Tongue (tissue), 2 donors: ENCODE measurements around the gene ADAMTS14. TPM values are rescaled to one million over a fixed set of nuclear protein-coding genes. Genes with fewer than 3 reads are reported as not detected.

Source experiments
- DNase-seq: peaks from one replicate; pipeline ENCODE4 v3.0.0-alpha.2; 2015
- total RNA-seq: library from RNA; depleted of rRNA; stranded (reverse); fragments of >200 nt; gene quantifications from one replicate; pipeline ENCODE4 v1.2.3, GENCODE V29; 2014

Gene ADAMTS14
- total RNA-seq, 1 donor from 2014 or later = 12.6 TPM

DNA sequence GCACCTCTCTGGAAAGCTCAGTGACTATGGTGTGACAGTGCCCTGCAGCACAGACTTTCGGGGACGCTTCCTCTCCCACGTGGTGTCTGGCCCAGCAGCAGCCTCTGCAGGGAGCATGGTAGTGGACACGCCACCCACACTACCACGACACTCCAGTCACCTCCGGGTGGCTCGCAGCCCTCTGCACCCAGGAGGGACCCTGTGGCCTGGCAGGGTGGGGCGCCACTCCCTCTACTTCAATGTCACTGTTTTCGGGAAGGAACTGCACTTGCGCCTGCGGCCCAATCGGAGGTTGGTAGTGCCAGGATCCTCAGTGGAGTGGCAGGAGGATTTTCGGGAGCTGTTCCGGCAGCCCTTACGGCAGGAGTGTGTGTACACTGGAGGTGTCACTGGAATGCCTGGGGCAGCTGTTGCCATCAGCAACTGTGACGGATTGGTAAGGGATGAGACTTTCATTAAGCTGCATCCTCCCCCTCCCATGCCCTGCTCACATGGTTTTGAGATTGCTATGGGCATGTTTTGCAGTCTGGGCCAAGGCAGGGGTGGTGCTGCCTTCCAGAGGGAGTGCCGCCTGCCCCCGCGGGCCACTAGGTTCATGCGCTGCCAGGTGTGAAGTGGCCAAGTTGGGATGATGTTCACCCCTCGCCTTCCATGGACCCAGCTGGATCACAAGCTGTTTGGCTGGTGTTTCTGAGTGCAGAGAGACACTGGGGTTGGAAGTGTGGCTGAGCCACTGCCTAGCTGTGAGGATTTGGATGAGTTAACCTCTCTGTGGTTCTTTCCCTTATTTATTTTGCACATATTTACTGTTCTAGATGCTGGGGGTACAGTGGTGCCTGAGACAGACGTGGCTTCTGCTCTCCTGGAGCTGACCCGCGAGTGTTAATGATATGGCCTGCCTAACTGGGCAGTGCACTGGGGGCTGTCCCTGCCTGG, 2.5 kb downstream of the ADAMTS14 start:
- DNase-seq = peak; percentile 71

DNA sequence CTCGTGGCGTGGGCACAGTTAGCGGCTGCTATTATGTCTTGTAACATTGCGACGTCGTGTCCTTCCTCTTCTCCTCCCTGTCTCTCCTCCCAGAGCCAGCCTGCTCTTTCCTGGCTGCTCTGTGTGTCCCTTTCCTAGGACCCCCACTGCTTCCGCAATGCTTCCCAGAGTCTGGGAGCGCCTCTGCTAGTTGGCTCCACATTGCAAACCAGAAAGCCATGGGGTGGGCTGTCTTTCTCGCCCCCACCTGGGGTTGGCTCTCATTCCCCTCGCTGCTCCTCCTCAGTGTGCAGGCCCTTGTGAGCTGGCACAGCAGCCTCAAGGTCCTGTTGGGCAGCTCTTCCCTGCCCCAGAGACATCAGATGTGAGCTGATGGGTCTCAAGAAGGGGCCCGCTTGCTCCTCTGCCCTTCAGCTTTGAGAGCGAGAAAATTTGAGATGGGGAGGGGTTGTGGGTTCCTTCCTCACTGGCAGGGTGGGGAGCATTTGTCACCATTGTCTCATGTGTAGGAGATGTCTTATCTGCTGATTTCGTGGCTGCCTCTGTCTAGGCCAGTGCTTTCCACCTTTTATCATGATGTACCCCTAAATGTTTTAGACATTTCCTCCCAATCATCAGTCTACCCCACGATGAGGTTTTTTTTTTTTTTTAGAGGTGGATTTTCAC, 3.3 kb downstream of the ADAMTS14 start:
- DNase-seq = no peak

DNA sequence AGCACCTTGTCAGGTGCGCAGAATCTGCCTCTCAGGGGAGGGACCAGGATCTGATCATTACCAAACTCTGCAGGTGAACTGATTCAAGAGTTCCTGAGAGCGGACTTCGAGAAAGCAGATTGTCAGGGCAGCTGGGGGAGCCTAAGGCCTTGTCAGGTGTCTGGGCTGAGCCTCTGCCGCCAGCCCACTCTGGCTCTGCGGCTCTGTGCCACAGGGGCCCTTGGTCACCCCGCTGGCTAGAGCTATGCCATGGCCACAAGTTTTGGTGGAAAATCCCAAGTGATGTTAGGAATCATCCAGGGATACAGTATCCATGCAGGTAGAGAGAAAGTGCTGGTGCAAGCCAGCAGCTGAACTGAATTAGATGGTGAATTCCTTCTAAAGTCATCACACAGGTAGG, 4.2 kb downstream of the ADAMTS14 start:
- DNase-seq = no peak

DNA sequence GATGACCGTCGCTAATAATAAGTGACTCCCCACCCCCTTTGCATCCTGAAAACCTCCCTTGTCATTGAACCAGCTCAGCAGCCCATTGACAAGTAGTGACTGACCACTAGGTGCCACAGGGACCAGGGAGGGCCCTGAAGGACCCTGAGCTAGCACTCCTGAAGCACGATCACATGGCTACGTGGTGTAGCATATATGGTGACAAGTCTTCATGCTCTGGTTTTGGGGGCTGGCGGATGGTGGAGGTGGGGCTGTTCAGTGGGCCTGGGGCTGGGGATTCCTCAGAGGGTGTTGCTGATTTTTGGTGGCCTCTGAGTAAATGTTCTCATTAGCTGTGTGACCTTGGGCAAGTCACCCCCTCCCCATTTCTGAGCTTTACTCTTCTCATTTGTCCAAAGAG, 4.7 kb downstream of the ADAMTS14 start:
- no peak for DNase-seq

DNA sequence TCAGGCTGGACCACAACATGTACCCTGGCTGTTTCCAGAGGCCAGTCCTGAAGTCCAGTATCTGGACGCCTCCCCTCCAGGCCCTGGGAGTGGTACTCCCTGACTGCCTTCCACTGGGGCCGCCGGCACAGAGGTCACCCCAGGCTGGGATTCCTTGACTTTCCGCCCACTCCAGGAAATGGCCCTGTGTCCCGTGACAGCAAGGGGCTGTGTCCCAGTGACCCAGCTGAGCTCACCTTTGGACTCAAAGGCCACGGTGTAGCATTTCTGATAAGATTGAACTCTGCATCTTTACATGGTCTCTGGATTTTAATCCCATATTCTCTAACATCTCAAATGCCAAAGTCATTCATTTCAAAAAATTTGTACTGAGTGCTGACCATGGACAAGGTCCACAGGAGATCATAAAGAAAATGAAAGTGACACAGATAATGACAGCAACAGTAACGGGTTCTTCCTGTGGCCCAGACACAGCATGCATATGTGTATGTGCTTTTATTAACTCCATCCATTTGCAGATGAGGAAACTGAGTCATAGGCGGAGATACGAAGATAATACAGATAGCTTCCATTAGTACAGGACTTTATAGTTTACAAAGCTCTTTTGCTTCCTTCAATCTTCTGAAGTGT, 5.4 kb downstream of the ADAMTS14 start:
- DNase-seq = no peak

DNA sequence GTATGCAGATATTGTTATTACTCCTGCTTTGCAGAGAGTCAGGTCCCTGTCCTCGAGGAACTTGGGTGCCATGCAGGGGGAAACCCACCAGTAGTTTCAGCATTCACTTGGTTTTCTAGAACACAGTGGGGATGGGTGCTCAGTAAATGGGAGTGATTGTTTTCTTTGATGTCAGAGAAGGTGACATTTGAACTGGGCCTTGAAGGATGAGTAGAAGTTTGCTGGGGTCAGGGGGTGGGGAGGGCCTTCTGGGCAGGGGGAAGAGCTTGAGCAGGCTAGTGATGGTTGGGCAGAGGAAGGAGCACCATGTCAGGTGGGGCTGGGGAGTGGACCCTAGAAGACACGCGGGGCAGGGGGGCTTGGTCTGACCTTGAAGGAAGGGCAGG, 5.9 kb downstream of the ADAMTS14 start:
- DNase-seq = no peak

DNA sequence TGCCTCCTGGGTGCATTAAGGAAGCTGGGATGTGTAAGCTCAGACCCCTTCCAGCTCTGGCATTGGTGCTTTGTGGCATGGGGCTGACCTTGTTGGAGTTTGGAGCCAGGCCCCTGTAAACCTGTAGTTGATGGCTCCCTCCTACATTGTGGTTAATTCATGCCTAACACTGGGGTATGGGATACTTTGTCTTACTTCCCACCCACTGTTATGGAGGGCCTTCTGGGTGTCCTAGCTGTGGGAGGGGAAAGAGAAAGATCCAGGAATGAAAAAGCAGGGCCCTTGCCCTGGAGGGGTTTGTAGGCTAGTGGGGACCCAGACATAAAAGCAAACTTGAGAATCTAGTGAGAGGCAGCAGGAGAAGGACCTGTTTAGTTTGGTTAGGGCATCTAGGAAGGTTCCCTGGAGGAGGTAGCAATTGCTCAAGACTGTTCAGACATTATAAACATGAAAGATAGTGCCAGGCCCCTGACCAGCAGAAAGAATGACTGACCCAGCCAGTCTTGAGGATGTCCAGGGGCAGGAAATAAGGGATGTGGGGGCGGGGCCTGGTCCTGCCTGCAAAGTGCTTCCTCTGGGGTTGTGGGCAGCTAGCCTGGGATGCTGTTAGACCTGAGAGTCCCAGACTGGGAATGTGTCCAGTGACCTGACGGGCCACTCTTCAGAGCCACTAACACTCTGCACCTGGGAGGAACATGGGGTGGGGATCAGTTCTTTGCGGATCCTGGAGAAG, 6.6 kb downstream of the ADAMTS14 start:
- DNase-seq = no peak

DNA sequence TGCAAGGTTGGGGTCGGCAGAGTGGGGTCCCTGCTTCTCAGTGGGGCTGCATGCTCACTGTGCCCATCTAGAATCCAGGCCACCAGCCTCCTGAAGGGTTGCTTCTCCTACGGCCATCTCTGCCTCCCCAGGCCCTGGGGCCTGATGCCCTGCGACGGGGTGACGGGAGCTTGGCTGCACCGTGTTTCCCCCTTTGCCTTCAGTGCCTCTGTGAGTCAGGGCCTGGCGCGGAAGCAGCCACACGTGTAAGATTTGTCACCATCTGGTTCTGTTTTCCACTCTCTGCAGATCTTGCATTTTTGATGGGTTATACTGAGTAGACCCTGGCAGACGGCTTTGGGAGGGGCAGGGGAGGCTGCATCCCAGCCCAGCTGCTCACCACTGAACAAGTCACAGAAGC, 7.2 kb downstream of the ADAMTS14 start:
- peak; percentile 86 for DNase-seq

DNA sequence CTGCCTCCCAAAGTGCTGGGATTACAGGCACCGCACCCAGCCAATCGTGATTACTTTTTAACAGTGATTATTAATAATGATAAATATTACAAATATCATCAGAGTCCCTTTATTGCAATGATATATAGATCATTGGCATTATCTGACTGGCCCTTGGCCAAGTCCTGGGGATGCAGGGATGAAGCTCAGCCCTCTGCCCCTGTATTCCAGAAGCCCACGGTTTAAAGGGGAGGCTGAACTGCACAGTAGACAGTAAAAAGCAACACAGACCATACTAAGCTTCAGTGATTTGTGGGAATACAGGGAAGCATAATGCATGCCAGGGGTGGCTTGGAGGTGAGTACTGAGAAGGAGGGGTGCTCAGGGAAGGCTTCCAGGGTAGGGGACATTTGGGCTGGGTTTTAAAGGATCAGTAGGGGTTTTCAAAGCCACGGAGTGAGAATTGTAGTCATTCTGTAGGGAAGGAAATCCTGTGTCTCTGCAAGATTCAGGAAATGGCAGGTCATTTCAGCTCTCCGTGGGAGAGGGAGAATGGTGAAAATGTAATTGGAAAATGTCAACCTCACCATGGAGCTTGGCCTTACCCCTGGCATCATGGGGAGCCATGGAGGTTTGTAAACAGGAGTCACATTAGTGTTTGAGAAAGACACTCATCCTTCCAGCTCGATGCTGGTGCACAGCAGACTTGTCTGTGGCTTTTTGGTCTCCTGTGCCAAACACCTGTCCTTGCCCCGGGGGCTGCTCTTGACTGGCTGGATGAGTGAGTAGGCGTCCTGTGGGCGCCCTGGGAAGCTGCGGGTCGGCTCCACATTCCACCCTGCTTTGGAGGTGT, 8.8 kb downstream of the ADAMTS14 start:
- no peak for DNase-seq

DNA sequence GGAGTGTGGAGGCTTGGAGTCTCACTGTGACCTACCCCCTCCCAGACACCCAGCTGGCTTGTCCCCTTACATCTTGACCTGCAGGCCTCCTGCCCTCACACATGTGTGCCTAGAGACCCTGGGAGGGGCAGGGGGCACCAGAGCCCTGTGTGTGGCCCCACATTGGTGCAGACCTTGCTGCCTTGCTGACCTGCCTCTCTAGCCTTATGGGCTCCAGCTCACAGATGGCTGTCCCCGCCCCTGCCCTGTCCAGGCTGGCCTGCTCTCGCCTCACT, 9.4 kb downstream of the ADAMTS14 start:
- DNase-seq = no peak

DNA sequence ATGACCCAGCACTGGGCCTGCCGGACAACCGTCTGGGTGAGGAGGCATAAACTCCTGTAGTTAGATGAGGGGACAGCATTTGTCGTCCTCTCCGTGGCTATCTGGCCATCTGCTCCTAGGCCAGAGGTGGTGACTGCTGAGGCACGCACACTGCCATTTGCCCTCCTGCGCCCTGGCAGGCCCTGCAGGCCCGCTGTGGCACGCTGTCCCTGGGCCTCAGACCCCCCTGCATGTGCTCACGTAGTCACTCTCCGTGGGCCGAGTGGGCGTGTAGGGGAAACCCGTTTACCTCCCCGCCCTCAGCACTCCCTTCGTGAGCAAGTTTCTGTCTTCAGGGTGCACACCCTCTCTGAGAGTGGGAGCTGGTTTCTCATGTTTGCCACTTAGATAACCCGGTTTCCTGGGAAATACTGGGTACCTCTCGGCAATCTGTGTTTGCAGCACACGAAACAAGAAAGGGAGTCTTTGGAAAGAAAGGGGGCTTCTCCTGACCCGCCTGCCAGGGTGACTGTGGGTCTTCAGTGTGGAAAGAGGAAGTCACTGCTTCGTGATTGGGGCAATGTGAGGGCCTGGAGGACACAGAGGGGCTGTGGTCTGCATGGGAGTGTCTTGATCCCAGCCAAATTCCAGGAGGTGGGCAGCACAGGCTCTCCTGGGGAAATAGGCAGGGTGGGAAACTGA, 10.8 kb downstream of the ADAMTS14 start:
- no peak for DNase-seq

DNA sequence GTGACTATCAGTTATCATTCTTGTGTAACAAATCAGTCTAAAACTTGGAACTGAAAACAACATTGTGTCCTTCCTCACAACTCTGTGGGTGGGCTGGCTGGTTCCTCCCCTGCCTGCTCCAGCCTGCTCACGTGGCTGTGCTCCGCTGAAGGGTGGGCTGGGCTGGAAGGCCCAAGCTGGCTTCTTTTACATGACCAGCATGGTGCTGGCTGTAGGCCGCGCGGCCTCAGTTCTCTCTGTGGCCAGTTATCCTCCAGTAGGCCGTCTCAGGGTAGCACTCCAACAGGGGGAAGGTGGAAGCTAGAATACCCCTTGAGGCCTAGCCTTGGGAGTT, 11.3 kb downstream of the ADAMTS14 start:
- DNase-seq = peak; percentile 64

DNA sequence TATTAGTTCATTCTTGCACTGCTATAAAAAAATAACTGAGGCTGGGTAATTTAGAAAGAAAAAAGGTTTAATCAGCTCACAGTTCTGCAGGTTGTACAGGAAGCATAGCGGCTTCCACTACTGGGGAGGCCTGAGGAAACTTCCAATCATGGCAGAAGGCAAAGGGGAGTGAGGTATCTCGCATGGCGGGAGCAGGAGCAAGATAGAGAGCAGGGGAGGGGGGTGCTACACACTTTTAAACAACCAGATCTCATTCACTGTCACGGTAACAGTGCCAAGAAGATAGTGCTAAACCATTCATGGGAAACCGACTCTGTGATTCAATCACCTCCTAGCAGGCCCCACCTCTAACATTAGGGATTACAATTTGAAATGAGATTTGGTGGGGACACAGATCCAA, 11.6 kb downstream of the ADAMTS14 start:
- DNase-seq = no peak

DNA sequence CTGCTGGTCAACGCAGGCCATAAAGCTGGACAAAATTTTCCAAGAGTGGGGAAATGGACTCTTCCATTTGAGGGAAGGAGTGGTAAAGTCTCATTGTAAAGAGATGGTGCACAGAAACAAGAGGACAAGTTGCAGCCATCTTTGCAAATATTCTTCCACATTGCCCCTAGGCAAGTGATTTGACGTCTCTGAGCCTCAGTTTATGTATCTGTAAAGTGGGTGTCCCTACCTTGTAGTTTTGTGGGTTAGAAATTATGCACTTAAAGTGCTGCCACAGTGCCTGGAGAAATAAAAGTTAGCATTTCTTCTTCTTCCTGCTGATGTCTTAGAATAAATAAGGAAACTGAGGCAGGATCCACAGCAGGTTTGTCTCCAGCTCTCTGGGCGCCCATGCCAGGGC, 12.1 kb downstream of the ADAMTS14 start:
- DNase-seq = no peak

DNA sequence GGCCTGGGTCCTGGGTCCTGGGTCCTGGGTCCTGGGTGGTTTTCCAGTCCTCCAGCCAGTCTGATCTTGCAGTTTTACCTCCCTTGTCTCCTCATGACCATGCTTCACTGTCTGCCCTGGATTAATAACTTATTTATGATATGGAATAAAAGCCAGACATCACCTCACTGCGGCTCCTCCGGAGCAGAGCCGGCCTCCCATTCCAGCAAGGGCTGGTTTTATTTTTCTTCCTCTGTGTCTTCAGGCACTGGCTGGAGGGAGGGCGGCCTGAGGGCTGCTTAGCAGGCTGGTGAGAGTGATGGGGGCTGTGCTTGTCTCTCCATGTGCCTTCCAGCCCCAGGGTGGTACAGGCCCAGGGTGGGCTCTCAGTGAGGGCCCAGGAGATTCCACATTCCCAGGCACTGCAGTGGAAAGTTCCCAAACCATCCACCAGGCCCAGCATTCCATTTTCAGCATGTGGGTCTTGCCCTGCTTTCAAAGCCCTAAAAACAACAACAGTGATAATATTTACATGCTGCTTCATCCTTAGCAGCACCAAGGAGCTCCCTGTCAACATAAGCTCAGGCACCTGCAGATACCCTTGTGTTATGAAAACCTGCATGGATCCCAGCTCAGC, 12.6 kb downstream of the ADAMTS14 start:
- no peak for DNase-seq

DNA sequence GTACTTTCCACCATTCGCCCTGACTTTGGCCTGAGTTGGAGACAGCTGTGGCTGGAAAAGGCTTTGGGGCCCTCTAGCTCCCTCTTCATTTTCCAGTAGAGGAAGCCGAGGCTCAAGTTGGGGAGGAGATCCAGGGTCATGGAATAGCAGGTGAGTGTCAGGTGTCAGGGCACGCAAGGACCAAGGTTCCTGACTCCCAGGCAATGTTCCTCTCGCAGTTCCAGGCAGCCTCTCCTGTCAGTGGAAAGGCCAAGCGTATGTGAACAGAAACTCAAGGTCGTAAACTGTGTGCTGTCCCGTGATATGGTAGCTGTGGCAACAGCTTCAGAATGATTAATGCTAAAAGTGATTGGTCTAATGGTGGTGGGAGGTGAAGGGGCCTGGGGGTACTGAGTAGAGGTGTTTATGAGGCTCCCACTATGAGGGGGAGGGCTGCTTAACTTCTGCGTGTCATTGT, 13.2 kb downstream of the ADAMTS14 start:
- peak; percentile 30 for DNase-seq

DNA sequence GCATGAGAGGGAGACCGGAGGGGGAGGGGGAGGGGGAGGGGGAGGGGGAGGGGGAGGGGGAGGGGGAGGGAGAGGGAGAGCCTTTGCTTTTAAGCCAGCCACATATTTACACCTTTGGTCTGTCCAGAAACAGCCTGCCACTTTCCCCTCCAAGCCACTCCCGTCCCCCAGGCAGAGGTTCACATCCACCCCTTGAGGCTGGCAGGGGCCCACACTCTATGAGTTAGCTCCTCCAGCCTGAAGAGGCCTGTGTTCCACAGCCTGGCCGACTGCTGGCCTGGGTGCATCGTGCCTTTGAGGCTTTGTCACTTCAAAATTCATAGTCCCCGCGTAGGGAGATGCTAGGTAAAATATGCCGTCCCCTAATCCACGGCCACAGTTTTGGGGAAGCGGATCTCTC, 16.5 kb downstream of the ADAMTS14 start:
- no peak for DNase-seq

DNA sequence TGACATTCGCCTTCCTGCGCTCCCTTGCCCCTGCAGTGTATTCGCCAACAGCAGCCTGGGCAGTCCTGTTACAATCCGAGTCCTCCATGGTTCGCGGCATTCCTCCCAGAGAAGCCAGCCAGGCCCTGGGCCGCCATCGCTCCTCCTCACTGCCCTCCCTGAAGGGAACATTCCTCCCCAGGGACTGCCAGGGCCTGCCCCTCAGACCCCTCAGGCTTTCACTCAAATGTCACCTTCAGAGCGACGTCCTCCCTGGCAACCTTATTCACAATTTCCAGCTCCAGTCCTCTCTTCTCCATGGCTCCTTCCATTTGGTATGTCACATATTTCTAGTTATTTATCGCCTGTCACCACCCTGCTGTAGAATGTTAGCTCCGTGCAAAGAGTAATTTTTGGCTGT, 17.4 kb downstream of the ADAMTS14 start:
- no peak for DNase-seq

DNA sequence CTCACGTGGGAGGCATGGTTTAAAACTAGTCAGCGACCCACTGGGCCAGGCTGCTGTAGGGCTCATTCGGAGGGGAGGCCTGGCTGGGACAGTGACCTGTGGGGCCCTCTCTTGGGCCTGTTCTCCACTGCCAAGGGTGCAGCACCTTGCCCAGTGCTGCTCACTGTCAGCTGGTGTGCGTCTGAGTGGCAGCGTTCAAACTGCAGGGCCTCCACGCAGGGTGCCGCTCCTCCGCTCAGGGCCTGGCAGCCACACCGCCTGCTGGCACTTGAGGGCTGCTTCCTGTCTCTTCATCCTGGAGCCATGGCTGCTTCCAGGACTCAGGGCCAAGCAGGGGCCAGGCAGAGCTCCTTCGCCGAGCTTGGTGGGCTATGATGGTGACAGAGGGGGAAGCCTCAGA, 18.3 kb downstream of the ADAMTS14 start:
- DNase-seq = peak; percentile 20

DNA sequence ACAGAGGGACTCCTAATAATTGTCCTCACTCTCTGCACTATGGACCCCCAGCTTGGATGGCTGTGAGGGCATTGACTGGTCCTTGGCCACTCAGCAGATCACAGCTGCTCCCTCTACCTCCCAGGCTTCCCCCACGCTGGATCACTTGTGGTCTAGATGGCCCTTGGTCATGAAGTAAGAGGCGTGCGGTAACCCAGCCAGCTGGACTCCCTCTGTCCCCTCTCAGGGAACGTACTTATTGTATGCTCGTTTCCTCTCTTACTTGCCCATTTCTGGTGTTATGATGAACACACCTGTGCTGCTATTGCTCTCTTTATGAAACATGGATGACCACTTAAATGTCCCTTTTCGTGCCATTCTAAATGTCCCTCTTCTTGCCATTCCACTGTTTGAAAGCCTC, 19.3 kb downstream of the ADAMTS14 start:
- no peak for DNase-seq

DNA sequence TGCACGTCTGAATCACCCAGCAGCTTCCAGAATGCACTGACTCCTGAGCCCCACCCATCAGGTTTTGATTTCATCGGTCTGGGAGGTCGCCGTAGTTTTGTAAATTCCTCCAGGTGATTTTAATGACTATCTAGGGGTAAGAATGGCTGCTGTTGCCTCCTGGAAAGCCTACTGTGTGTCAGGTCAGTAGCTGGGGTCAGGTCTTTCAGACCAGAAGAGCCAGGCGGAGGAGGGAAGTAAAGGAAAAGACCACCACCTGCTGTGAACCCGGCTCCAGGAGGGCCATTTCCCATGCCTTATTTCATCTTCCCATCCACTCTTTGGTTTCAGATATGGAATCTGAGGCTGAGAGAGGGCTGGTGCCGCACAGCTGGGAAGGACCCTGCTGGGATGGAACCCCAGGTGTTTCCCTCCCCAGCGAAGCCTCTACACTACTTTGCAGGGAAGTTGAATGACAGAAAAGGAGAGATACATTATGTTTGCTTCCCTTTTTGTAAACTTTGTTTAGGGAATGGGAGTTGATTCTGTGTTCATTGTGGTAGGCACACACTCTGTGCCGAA, 19.8 kb downstream of the ADAMTS14 start:
- no peak for DNase-seq
